Choroid plexus epithelial cell (primary cell): Measurements from ENCODE around the gene JPH4.

Experiments used
- DNase-seq: peaks from one replicate; pipeline ENCODE4 v3.0.0-alpha.2; 2010; ENCODE audit warnings: low read depth
- H3K4me3 ChIP-seq: 2 replicates; pipeline ENCODE4 v1.5.1; 2011; ENCODE audit warnings: low read depth, mild to moderate bottlenecking, control low read depth, low read length, moderate library complexity
- TF ChIP-seq, protein P1 (sequence below): conservative IDR thresholded peaks from 2 replicates; pipeline ENCODE4 v1.5.1; 2011; ENCODE audit warnings: low read depth, mild to moderate bottlenecking, control low read depth, inconsistent platforms, low read length, moderate library complexity

JPH4 gene

DNA sequence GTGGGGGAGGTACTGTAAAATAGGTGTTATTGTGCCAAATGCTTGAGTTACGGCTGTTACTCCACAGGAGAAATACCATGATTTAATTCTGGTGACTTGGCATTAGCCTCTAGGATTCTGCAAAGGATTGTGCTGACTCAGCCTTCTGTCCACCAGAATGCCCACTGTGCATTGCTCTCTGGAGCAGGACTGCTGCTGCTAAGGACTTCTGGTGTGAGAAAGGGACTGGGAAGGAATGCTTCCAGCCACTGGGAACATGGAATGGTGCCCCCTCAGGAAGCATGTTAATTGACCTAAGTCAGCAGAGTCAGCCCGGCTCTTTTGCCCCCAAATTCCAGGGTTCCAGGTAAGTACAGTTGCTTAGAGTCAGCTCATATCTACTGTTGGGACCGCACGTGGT, 59.9 kb downstream of the JPH4 start:
- DNase-seq, result peak; percentile 25

More for the DNA sequence above, 59.9 kb downstream of the JPH4 start:
- H3K4me3 ChIP-seq, result no peak overlapping the region
- TF ChIP-seq, protein P1, sequence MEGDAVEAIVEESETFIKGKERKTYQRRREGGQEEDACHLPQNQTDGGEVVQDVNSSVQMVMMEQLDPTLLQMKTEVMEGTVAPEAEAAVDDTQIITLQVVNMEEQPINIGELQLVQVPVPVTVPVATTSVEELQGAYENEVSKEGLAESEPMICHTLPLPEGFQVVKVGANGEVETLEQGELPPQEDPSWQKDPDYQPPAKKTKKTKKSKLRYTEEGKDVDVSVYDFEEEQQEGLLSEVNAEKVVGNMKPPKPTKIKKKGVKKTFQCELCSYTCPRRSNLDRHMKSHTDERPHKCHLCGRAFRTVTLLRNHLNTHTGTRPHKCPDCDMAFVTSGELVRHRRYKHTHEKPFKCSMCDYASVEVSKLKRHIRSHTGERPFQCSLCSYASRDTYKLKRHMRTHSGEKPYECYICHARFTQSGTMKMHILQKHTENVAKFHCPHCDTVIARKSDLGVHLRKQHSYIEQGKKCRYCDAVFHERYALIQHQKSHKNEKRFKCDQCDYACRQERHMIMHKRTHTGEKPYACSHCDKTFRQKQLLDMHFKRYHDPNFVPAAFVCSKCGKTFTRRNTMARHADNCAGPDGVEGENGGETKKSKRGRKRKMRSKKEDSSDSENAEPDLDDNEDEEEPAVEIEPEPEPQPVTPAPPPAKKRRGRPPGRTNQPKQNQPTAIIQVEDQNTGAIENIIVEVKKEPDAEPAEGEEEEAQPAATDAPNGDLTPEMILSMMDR, result no peak
